T-cell (primary cell): ENCODE results near the gene FLT3LG. TPM values are rescaled to one million over a fixed set of nuclear protein-coding genes. Genes with fewer than 3 reads are reported as not detected.
A peak's percentile ranks its signal among the peaks of the same experiment; 100 is the strongest.

Experiments used
- ATAC-seq, 4 experiments: fragments of 200-7000 bp in 3 of 4; fragments of 150-1000 bp in 1 of 4; cut with Tn5 transposase; replicated peaks in 1 of 4; 1 replicate in 3 of 4; 2 replicates in 1 of 4; pipeline ENCODE4 v1.10.0; 2021; ENCODE audit warnings: moderate library complexity in 3 of 4, mild to moderate bottlenecking in 2 of 4, moderate number of reproducible peaks in 1 of 4
- CTCF ChIA-PET, 2 donors: fragments of 300-600 bp; sonication (Branson Sonifier 250); formaldehyde crosslinking; loops; one replicate each; lab custom pipeline; 2022; ENCODE audit warnings: antibody characterized with exemption in 2 of 2; lab: Charles Lee
- POLR2A ChIA-PET, 2 donors: fragments of 300-600 bp; sonication (Branson Sonifier 250); formaldehyde crosslinking; loops; one replicate each; lab custom pipeline; 2022; ENCODE audit warnings: antibody characterized with exemption in 2 of 2; lab: Charles Lee
- DNase-seq, 35 experiments: peaks; one replicate each; pipeline versions ENCODE4 v3.0.0 to v3.0.0-alpha.2; 2013 to 2023
- H3K27ac ChIP-seq: one replicate; pipeline ENCODE4 v1.5.1; 2013; ENCODE audit warnings: low read length
- H3K27me3 ChIP-seq, 2 experiments: replicated peaks in 1 of 2; 1 replicate in 1 of 2; 2 replicates in 1 of 2; pipeline versions ENCODE4 v1.6.1 to v1.7.0; 2013; ENCODE audit warnings: low read length in 1 of 2, mixed read lengths in 1 of 2; ENCODE audit not compliant: control insufficient read depth in 2 of 2, insufficient read depth in 2 of 2; ENCODE audit errors: extremely low read depth in 1 of 2
- H3K36me3 ChIP-seq, 2 donors: 1 replicate in 1 of 2; 2 replicates in 1 of 2; pipeline versions ENCODE4 v1.6.1 to v1.7.0; 2013; ENCODE audit warnings: low read length in 1 of 2; ENCODE audit not compliant: control insufficient read depth in 2 of 2, insufficient read depth in 1 of 2; ENCODE audit errors: extremely low read depth in 1 of 2
- H3K4me1 ChIP-seq, 2 experiments: 1 replicate in 1 of 2; 2 replicates in 1 of 2; pipeline versions ENCODE4 v1.6.1 to v1.7.0; 2013; ENCODE audit warnings: low read length in 2 of 2, mixed read lengths in 1 of 2; ENCODE audit not compliant: insufficient read depth in 2 of 2, control insufficient read depth in 1 of 2; ENCODE audit errors: extremely low read depth in 1 of 2
- H3K4me3 ChIP-seq, 2 donors: 1 replicate in 1 of 2; 2 replicates in 1 of 2; pipeline versions ENCODE4 v1.5.1 to v1.7.0; 2013; ENCODE audit warnings: mild to moderate bottlenecking in 2 of 2, low read length in 1 of 2, moderate library complexity in 1 of 2; ENCODE audit not compliant: control insufficient read depth in 1 of 2; ENCODE audit errors: extremely low read depth in 1 of 2
- H3K9me3 ChIP-seq: 2 replicates; pipeline ENCODE4 v1.7.0; 2013
- H3K27ac Mint-ChIP-seq, 2 donors: one replicate each; pipeline ENCODE4 v1.8.0; 2020 to 2021; ENCODE audit warnings: mild to moderate bottlenecking in 2 of 2, mixed read lengths in 2 of 2
- H3K27me3 Mint-ChIP-seq, 2 donors: one replicate each; pipeline ENCODE4 v1.8.0; 2021 to 2022; ENCODE audit warnings: mixed read lengths in 2 of 2
- H3K36me3 Mint-ChIP-seq: one replicate; pipeline ENCODE4 v1.8.0; 2021; ENCODE audit warnings: mixed read lengths
- H3K4me1 Mint-ChIP-seq, 3 donors: one replicate each; pipeline ENCODE4 v1.8.0; 2020 to 2022; ENCODE audit warnings: mixed read lengths in 3 of 3, mild to moderate bottlenecking in 1 of 3
- H3K4me3 Mint-ChIP-seq, 3 donors: one replicate each; pipeline ENCODE4 v1.8.0; 2020 to 2022; ENCODE audit warnings: mild to moderate bottlenecking in 3 of 3, mixed read lengths in 3 of 3, moderate library complexity in 3 of 3
- H3K9me3 Mint-ChIP-seq, 3 donors: one replicate each; pipeline ENCODE4 v1.8.0; 2020 to 2022; ENCODE audit warnings: mixed read lengths in 3 of 3
- WGBS: methylation state at CpG from one replicate; pipeline ENCODE4 v1.1.5; 2013; ENCODE audit warnings: missing lambda C conversion rate; ENCODE audit not compliant: insufficient coverage; 5-methylcytosine and 5-hydroxymethylcytosine counted together
- total RNA-seq, 35 experiments: library from RNA in 6 of 35; stranded (reverse) in 6 of 35; fragments of 120-200 nt in 1 of 35; gene quantifications; one replicate each; pipeline versions ENCODE4 v1.2.1 to v1.2.4 and lab custom pipeline; 2013 to 2026

The FLT3LG gene
- total RNA-seq (100 to 1,000 TPM; 238 to 356 (median 260) TPM), total RNA-seq (lab: John Stamatoyannopoulos, UW) (0.76 to 39.2 (median 6.3) reads per million in 29 experiments)
- 111 TPM for total RNA-seq (2013)

- ATAC-seq (peak; percentile 67 to 76 (median 69)), DNase-seq (peak; percentile 83 to 96 (median 89))
- 0% methylated on average over 23 of the region's 33 CpGs for WGBS
- Histone ChIP-seq H3K9me3 (no peaks in the 10 kb centered on the region), H3K4me3 (peak within 1 kb of the TSS; percentile 90 to 94), H3K27me3 (no peaks in the 10 kb centered on the region), H3K27ac (peak within 1 kb of the TSS; percentile 93), H3K4me1 (peaks cover 36 to 83% of the 10 kb centered on the region in 2 experiments), H3K36me3 (peaks cover 0 to 27% of the 10 kb centered on the region in 2 donors)
- H3K9me3 Mint-ChIP-seq = no peaks in the 10 kb centered on the region
- POLR2A ChIA-PET = interaction anchor here (0.5 to 0.7 kb wide), 3 partner anchors 9 to 248 kb away, joined by 3 to 7 read pairs (median 5); no protein-coding TSS in a partner anchor
- peak within 1 kb of the TSS; percentile 89 to 96 (median 94) for H3K4me3 Mint-ChIP-seq
- CTCF ChIA-PET = interaction anchor here (0.6 to 1.9 kb wide), 12 partner anchors 9 to 97 kb away, joined by 3 to 12 read pairs (median 4); partner anchors contain the start of genes ALDH16A1 (in 1 of the 2), PIH1D1 (in 1 of the 2) and RPS11 (in 1 of the 2)
- H3K36me3 Mint-ChIP-seq = peaks cover 11% of the 10 kb centered on the region
- peak within 1 kb of the TSS; percentile 93 to 97 for H3K27ac Mint-ChIP-seq
- peaks cover 54 to 67% (median 59%) of the 10 kb centered on the region in 3 donors for H3K4me1 Mint-ChIP-seq
- H3K27me3 Mint-ChIP-seq = no peaks in the 10 kb centered on the region
Measured at GRCh38 chr19:49473868-49474541, at the start of gene FLT3LG. TSS of gene FLT3LG (plus strand) at chr19:49474215. CDS start at chr19:49474640, 425 bp downstream.

- H3K4me3 Mint-ChIP-seq = peak within 1 kb of the TSS in 1 of 3 donors; percentile 82
- POLR2A ChIA-PET = interaction anchor here in 1 of 2 donors (0.5 kb wide), 1 partner anchor 31 kb away, joined by 3 read pairs; no protein-coding TSS in a partner anchor
Measured at GRCh38 chr19:49425178-49425577, 48.8 kb upstream of the FLT3LG start, which contains the start of gene GFY. TSS of gene GFY (plus strand) at chr19:49425388. CDS start at chr19:49426431, 1,043 bp downstream.

GRCh38 chr19:49425922-49426592 lies 48.0 kb upstream of the FLT3LG start:
- POLR2A ChIA-PET = no interaction called here
- Mint-ChIP-seq H3K27me3 (peaks cover 80 to 89% of the 10 kb centered on the region in 2 donors), H3K4me3 (peak overlapping the region in 1 of 3 donors; percentile 62), H3K36me3 (peaks cover 6% of the 10 kb centered on the region), H3K9me3 (no peaks in the 10 kb centered on the region), H3K4me1 (peaks cover 61 to 75% (median 75%) of the 10 kb centered on the region in 3 donors), H3K27ac (peak overlapping the region in 1 of 2 donors; percentile 81)
- no peaks in the 10 kb centered on the region for H3K9me3 ChIP-seq
- no peak overlapping the region for H3K4me3 ChIP-seq
- ATAC-seq (no peak), DNase-seq (no peak)
- no peak overlapping the region for H3K27ac ChIP-seq
- H3K27me3 ChIP-seq = peaks cover 17 to 99% of the 10 kb centered on the region in 2 experiments
- peaks cover 15 to 61% of the 10 kb centered on the region in 2 experiments for H3K4me1 ChIP-seq
- no peaks in the 10 kb centered on the region for H3K36me3 ChIP-seq
- 13% methylated on average over 30 of the region's 30 CpGs for WGBS
- CTCF ChIA-PET = no interaction called here

More at GRCh38 chr19:49425178-49425577, 48.8 kb upstream of the FLT3LG start, which contains the start of gene GFY:
- H3K4me3 ChIP-seq = no peak within 1 kb of the TSS
- no peak within 1 kb of the TSS for H3K27ac ChIP-seq
- peaks cover 15 to 99% of the 10 kb centered on the region in 2 experiments for H3K27me3 ChIP-seq
- H3K9me3 Mint-ChIP-seq = no peaks in the 10 kb centered on the region
- H3K27ac Mint-ChIP-seq = no peak within 1 kb of the TSS
- H3K36me3 Mint-ChIP-seq = peaks cover 6% of the 10 kb centered on the region
- no peak for DNase-seq
- no peaks in the 10 kb centered on the region for H3K36me3 ChIP-seq
- peaks cover 80 to 89% of the 10 kb centered on the region in 2 donors for H3K27me3 Mint-ChIP-seq
- H3K9me3 ChIP-seq = no peaks in the 10 kb centered on the region
- CTCF ChIA-PET = no interaction called here
- H3K4me1 ChIP-seq = peaks cover 15 to 64% of the 10 kb centered on the region in 2 experiments
- peaks cover 62 to 80% (median 77%) of the 10 kb centered on the region in 3 donors for H3K4me1 Mint-ChIP-seq
- WGBS = 73% methylated on average over 7 of the region's 7 CpGs
- no peak for ATAC-seq

GRCh38 chr19:49427339-49427738 lies 46.7 kb upstream of the FLT3LG start:
- H3K4me3 ChIP-seq = no peak overlapping the region
- peak overlapping the region in 1 of 3 donors; percentile 62 for H3K4me3 Mint-ChIP-seq
- no peak overlapping the region for H3K27ac ChIP-seq
- ChIA-PET CTCF (interaction anchor here in 1 of 2 donors (0.6 to 0.7 kb wide), 2 partner anchors 79 to 123 kb away, joined by 3 read pairs; no protein-coding TSS in a partner anchor), POLR2A (no interaction called here)
- DNase-seq (no peak), ATAC-seq (no peak)
- no peaks in the 10 kb centered on the region for H3K9me3 Mint-ChIP-seq
- no peaks in the 10 kb centered on the region for H3K36me3 ChIP-seq
- H3K36me3 Mint-ChIP-seq = peaks cover 6% of the 10 kb centered on the region
- peaks cover 74 to 88% of the 10 kb centered on the region in 2 donors for H3K27me3 Mint-ChIP-seq
- H3K9me3 ChIP-seq = no peaks in the 10 kb centered on the region
- peak overlapping the region in 1 of 2 donors; percentile 81 for H3K27ac Mint-ChIP-seq
- H3K4me1 Mint-ChIP-seq = peaks cover 55 to 69% (median 67%) of the 10 kb centered on the region in 3 donors
- peaks cover 15 to 61% of the 10 kb centered on the region in 2 experiments for H3K4me1 ChIP-seq
- H3K27me3 ChIP-seq = peaks cover 17 to 99% of the 10 kb centered on the region in 2 experiments
- WGBS = 47% methylated on average over 12 of the region's 12 CpGs

- H3K27me3 Mint-ChIP-seq = peaks cover 70 to 89% of the 10 kb centered on the region in 2 donors
- POLR2A ChIA-PET = interaction anchor here in 1 of 2 donors (0.6 kb wide), 1 partner anchor 34 kb away, joined by 3 read pairs; no protein-coding TSS in a partner anchor
Measured at GRCh38 chr19:49427855-49428546, 46.0 kb upstream of the FLT3LG start.

More at GRCh38 chr19:49427855-49428546, 46.0 kb upstream of the FLT3LG start:
- Histone ChIP-seq H3K27ac (no peak overlapping the region), H3K4me3 (peak overlapping the region in 1 of 2 donors; percentile 36), H3K9me3 (no peaks in the 10 kb centered on the region), H3K36me3 (no peaks in the 10 kb centered on the region), H3K4me1 (peaks cover 12 to 61% of the 10 kb centered on the region in 2 experiments), H3K27me3 (peaks cover 13 to 99% of the 10 kb centered on the region in 2 experiments)
- H3K27ac Mint-ChIP-seq = no peak overlapping the region
- H3K36me3 Mint-ChIP-seq = peaks cover 6% of the 10 kb centered on the region
- no peaks in the 10 kb centered on the region for H3K9me3 Mint-ChIP-seq
- H3K4me3 Mint-ChIP-seq = peak overlapping the region; percentile 47 to 62 (median 49)
- CTCF ChIA-PET = no interaction called here
- ATAC-seq = peak; percentile 28 to 48 (median 44)
- H3K4me1 Mint-ChIP-seq = peaks cover 54 to 67% (median 65%) of the 10 kb centered on the region in 3 donors
- 4% methylated on average over 45 of the region's 45 CpGs for WGBS
- DNase-seq = peak in 2 of 35 experiments; percentile 35 to 47
